ENCODE measurements around the gene FNDC10. TPM values are rescaled to one million over a fixed set of nuclear protein-coding genes. Genes with fewer than 3 reads are reported as not detected.

Gene FNDC10
- total RNA-seq, 1 experiment from 2014 or later, result 30.4 TPM

DNA sequence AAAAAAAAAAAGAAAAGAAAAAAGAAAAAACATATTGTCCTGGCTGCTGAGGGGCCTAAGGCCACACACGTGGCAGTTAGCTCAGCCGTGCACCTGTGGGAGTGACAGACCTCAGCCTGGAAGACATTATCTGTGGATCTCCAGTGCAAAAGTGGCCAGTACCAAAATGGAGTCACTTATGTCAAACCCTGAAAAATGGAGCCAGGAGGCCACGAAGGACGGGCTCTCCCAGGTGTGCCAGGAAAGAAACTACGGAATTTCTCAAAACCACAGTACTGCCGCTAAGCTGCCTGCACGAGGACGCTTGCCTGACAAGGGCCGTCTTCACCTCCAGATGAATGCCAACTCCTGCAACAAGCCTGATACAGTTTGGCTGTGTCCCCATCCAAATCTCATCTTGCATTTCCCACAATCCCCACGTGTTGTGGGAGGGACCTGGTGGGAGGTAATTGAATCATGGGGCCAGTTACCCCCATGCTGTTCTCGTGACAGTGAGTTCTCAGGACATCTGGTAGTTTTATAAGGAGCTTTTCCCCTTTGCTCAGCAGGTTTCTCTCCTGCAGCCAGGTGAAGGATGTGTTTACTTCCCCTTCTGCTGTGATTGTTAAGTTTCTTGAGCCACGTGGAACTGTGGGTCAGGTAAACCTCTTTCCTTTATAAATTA lies 10.0 kb upstream of the FNDC10 start (continued):
- TF ChIP-seq, protein P1, sequence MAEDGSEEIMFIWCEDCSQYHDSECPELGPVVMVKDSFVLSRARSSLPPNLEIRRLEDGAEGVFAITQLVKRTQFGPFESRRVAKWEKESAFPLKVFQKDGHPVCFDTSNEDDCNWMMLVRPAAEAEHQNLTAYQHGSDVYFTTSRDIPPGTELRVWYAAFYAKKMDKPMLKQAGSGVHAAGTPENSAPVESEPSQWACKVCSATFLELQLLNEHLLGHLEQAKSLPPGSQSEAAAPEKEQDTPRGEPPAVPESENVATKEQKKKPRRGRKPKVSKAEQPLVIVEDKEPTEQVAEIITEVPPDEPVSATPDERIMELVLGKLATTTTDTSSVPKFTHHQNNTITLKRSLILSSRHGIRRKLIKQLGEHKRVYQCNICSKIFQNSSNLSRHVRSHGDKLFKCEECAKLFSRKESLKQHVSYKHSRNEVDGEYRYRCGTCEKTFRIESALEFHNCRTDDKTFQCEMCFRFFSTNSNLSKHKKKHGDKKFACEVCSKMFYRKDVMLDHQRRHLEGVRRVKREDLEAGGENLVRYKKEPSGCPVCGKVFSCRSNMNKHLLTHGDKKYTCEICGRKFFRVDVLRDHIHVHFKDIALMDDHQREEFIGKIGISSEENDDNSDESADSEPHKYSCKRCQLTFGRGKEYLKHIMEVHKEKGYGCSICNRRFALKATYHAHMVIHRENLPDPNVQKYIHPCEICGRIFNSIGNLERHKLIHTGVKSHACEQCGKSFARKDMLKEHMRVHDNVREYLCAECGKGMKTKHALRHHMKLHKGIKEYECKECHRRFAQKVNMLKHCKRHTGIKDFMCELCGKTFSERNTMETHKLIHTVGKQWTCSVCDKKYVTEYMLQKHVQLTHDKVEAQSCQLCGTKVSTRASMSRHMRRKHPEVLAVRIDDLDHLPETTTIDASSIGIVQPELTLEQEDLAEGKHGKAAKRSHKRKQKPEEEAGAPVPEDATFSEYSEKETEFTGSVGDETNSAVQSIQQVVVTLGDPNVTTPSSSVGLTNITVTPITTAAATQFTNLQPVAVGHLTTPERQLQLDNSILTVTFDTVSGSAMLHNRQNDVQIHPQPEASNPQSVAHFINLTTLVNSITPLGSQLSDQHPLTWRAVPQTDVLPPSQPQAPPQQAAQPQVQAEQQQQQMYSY (CRISPR knock-in tag; IDR thresholded peaks at IDR 0.05), result no peak
- no peak for TF ChIP-seq ZNF138 (CRISPR knock-in tag; conservative IDR thresholded peaks at IDR 0.05)
- no peak for TF ChIP-seq ZNF121 (CRISPR knock-in tag; IDR thresholded peaks at IDR 0.05)
- TF ChIP-seq, protein P2, sequence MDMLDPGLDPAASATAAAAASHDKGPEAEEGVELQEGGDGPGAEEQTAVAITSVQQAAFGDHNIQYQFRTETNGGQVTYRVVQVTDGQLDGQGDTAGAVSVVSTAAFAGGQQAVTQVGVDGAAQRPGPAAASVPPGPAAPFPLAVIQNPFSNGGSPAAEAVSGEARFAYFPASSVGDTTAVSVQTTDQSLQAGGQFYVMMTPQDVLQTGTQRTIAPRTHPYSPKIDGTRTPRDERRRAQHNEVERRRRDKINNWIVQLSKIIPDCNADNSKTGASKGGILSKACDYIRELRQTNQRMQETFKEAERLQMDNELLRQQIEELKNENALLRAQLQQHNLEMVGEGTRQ (CRISPR knock-in tag; IDR thresholded peaks at IDR 0.05), result no peak
- TF ChIP-seq, protein P3, sequence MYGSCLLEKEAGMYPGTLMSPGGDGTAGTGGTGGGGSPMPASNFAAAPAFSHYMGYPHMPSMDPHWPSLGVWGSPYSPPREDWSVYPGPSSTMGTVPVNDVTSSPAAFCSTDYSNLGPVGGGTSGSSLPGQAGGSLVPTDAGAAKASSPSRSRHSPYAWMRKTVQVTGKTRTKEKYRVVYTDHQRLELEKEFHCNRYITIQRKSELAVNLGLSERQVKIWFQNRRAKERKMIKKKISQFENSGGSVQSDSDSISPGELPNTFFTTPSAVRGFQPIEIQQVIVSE (CRISPR knock-in tag; IDR thresholded peaks at IDR 0.05; ENCODE audit: borderline replicate concordance), result no peak
- TF ChIP-seq ZNF423 (CRISPR knock-in tag; IDR thresholded peaks at IDR 0.05), result no peak
- no peak for TF ChIP-seq PRRX2 (CRISPR knock-in tag; IDR thresholded peaks at IDR 0.05)
- no peak for TF ChIP-seq ESRRA (CRISPR knock-in tag; IDR thresholded peaks at IDR 0.05; ENCODE audit: borderline replicate concordance)

DNA sequence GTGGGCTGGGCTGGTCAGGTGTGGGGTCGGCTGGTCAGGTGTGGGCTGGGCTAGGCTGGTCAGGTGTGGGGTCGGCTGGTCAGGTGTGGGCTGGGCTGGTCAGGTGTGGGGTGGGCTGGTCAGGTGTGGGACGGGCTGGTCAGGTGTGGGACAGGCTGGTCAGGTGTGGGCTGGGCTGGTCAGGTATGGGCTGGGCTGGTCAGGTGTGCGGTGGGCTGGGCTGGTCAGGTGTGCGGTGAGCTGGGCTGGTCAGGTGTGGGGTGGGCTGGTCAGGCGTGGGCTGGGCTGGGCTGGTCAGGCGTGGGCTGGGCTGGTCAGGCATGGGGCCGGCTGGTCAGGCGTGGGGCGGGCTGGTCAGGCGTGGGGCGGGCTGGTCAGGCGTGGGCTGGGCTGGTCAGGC lies 6.3 kb upstream of the FNDC10 start:
- DNase-seq (ENCODE audit: low spot score) (no peak), ATAC-seq (no peak)
- TF ChIP-seq, protein P4, sequence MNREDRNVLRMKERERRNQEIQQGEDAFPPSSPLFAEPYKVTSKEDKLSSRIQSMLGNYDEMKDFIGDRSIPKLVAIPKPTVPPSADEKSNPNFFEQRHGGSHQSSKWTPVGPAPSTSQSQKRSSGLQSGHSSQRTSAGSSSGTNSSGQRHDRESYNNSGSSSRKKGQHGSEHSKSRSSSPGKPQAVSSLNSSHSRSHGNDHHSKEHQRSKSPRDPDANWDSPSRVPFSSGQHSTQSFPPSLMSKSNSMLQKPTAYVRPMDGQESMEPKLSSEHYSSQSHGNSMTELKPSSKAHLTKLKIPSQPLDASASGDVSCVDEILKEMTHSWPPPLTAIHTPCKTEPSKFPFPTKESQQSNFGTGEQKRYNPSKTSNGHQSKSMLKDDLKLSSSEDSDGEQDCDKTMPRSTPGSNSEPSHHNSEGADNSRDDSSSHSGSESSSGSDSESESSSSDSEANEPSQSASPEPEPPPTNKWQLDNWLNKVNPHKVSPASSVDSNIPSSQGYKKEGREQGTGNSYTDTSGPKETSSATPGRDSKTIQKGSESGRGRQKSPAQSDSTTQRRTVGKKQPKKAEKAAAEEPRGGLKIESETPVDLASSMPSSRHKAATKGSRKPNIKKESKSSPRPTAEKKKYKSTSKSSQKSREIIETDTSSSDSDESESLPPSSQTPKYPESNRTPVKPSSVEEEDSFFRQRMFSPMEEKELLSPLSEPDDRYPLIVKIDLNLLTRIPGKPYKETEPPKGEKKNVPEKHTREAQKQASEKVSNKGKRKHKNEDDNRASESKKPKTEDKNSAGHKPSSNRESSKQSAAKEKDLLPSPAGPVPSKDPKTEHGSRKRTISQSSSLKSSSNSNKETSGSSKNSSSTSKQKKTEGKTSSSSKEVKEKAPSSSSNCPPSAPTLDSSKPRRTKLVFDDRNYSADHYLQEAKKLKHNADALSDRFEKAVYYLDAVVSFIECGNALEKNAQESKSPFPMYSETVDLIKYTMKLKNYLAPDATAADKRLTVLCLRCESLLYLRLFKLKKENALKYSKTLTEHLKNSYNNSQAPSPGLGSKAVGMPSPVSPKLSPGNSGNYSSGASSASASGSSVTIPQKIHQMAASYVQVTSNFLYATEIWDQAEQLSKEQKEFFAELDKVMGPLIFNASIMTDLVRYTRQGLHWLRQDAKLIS (CRISPR knock-in tag; IDR thresholded peaks at IDR 0.05; ENCODE audit: borderline replicate concordance), result no peak
- TF ChIP-seq RELA (CRISPR knock-in tag; IDR thresholded peaks at IDR 0.05; ENCODE audit: borderline replicate concordance), result no peak
- no peak for TF ChIP-seq ZNF416 (CRISPR knock-in tag; IDR thresholded peaks at IDR 0.05)
- TF ChIP-seq NR2C2 (CRISPR knock-in tag; IDR thresholded peaks at IDR 0.05), result no peak
- no peak for TF ChIP-seq ESRRA (CRISPR knock-in tag; IDR thresholded peaks at IDR 0.05; ENCODE audit: borderline replicate concordance)
- TF ChIP-seq, protein P5, sequence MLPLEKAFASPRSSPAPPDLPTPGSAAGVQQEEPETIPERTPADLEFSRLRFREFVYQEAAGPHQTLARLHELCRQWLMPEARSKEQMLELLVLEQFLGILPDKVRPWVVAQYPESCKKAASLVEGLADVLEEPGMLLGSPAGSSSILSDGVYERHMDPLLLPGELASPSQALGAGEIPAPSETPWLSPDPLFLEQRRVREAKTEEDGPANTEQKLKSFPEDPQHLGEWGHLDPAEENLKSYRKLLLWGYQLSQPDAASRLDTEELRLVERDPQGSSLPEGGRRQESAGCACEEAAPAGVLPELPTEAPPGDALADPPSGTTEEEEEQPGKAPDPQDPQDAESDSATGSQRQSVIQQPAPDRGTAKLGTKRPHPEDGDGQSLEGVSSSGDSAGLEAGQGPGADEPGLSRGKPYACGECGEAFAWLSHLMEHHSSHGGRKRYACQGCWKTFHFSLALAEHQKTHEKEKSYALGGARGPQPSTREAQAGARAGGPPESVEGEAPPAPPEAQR (CRISPR knock-in tag; IDR thresholded peaks at IDR 0.05), result no peak
- TF ChIP-seq, protein P6, sequence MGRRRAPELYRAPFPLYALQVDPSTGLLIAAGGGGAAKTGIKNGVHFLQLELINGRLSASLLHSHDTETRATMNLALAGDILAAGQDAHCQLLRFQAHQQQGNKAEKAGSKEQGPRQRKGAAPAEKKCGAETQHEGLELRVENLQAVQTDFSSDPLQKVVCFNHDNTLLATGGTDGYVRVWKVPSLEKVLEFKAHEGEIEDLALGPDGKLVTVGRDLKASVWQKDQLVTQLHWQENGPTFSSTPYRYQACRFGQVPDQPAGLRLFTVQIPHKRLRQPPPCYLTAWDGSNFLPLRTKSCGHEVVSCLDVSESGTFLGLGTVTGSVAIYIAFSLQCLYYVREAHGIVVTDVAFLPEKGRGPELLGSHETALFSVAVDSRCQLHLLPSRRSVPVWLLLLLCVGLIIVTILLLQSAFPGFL (CRISPR knock-in tag; IDR thresholded peaks at IDR 0.05; ENCODE audit: borderline replicate concordance), result no peak
- no peaks in the 10 kb centered on the region for H3K36me3 Mint-ChIP-seq
- no peaks in the 10 kb centered on the region; the same call in 1 of the 2 replicates for H3K27me3 Mint-ChIP-seq (ENCODE audit: low read depth)
- no peaks in the 10 kb centered on the region for H3K9me3 Mint-ChIP-seq
- no peak overlapping the region for H3K4me3 Mint-ChIP-seq
- CTCF ChIA-PET, result no interaction called here
- POLR2A ChIA-PET, result no interaction called here
- H3K4me1 Mint-ChIP-seq, result no peaks in the 10 kb centered on the region
- H3K27ac Mint-ChIP-seq, result no peak overlapping the region

All from WTC11 (cell line).